IPS-15b (cell line): Measurements from ENCODE around the gene BBIP1.
"Not testable (repeated sequence)": the region's sequence is repeated elsewhere in the genome, so short reads cannot be mapped to it uniquely, and the experiment has no call there.

Source experiments
- H3K27me3 ChIP-seq: one replicate; pipeline ENCODE4 v1.6.1; 2013; ENCODE audit warnings: low read length; ENCODE audit not compliant: control insufficient read depth, insufficient read depth
- H3K36me3 ChIP-seq: one replicate; pipeline ENCODE4 v1.6.1; 2013; ENCODE audit warnings: low read length; ENCODE audit not compliant: control insufficient read depth, insufficient read depth
- H3K4me1 ChIP-seq: one replicate; pipeline ENCODE4 v1.6.1; 2013; ENCODE audit warnings: mild to moderate bottlenecking, low read length; ENCODE audit not compliant: control insufficient read depth, insufficient read depth
- H3K4me3 ChIP-seq: one replicate; pipeline ENCODE4 v1.5.1; 2013; ENCODE audit warnings: low read depth, low read length
- H3K9ac ChIP-seq: one replicate; pipeline ENCODE4 v1.6.1; 2013; ENCODE audit warnings: low read depth, mild to moderate bottlenecking, low read length
- H3K9me3 ChIP-seq: one replicate; pipeline ENCODE4 v1.6.1; 2013; ENCODE audit warnings: mild to moderate bottlenecking, low read length; ENCODE audit not compliant: control insufficient read depth, insufficient read depth

The BBIP1 gene

DNA sequence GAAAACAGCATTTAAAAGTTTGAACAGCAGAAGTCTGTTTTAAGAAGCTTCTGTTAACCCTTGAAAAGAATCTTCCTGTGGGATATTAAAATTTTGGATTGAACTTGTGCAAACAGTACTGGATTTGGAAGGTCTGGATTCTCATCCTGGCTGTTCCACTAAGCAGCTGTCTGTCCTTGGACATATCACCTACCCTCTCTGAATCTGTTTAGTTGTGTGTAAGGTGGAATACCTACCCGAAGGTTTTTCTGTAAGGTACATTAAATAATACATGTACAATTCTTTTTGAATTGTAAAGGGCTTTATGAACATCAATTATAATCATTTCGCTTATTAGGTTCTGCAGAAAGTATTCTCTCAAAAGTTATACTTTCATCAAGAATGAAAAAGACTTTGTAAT lies 45.0 kb downstream of the BBIP1 start:
- H3K27me3 ChIP-seq: no peaks in the 10 kb centered on the region
- H3K4me3 ChIP-seq: no peak overlapping the region
- H3K4me1 ChIP-seq: peaks cover 8% of the 10 kb centered on the region
- no peaks in the 10 kb centered on the region for H3K36me3 ChIP-seq
- no peak overlapping the region for H3K9ac ChIP-seq
- H3K9me3 ChIP-seq: no peaks in the 10 kb centered on the region

GRCh38 chr10:110872984-110873923 lies 45.7 kb downstream of the BBIP1 start:
- peaks cover 8% of the 10 kb centered on the region for H3K4me1 ChIP-seq
- H3K9ac ChIP-seq: peak overlapping the region; percentile 56
- H3K9me3 ChIP-seq: no peaks in the 10 kb centered on the region
- H3K27me3 ChIP-seq: no peaks in the 10 kb centered on the region
- no peaks in the 10 kb centered on the region for H3K36me3 ChIP-seq
- H3K4me3 ChIP-seq: peak overlapping the region; percentile 73

DNA sequence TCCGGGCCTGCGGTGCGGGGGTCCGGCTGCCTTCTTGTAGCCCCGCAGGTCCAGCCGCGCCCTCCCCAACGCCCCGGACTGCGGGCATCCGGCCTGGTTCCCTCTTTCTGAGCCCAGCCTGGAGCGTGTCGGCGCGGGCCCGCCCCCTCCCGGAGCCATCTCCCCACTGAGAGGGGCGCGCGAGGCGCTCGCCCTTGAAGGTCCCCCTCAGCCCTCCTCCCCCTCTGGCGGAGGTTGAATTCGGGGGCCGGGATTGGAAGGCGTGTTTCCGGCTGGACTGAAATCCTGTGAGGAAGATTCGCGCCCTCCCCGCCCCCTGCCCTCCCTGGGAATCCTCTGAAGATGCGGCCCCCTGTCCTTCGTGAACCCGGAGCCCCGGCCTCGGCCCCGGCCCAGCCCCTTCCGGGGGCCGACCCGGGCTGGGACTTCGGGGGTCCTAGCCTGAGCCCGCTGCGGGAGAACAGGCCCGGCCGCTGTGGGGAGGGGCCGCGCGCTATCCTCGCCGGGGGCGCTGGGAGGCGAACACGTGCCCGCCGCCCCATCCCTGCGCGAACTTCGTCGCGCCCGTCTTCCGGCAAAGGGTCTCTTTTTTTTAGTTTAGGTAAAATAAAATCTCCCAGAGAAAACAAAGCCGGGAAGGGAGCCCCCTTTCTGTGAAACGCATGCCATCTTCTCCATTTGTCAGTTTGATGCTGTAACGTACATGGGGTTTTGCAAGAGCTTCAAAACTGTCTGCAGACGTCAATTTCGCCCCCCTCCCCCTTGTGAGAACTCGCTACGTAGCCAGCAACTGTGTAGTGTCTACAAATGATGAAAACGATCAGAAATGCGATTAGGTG lies 46.6 kb downstream of the BBIP1 start:
- peaks cover 10% of the 10 kb centered on the region for H3K4me1 ChIP-seq
- H3K9ac ChIP-seq: peak overlapping the region; percentile 56
- no peaks in the 10 kb centered on the region for H3K36me3 ChIP-seq
- H3K9me3 ChIP-seq: no peaks in the 10 kb centered on the region
- peak overlapping the region; percentile 73 for H3K4me3 ChIP-seq
- no peaks in the 10 kb centered on the region for H3K27me3 ChIP-seq

GRCh38 chr10:110871298-110872084 lies 47.5 kb downstream of the BBIP1 start, which contains the start of gene PDCD4:
PDCD4 (plus strand) TSS chr10:110871928; CDS start chr10:110876028, 4,100 bp downstream.
- Histone ChIP-seq H3K27me3 (no peaks in the 10 kb centered on the region), H3K4me3 (peak within 1 kb of the TSS; percentile 73), H3K9me3 (no peaks in the 10 kb centered on the region), H3K36me3 (no peaks in the 10 kb centered on the region), H3K9ac (peak within 1 kb of the TSS; percentile 68), H3K4me1 (peaks cover 10% of the 10 kb centered on the region)

DNA sequence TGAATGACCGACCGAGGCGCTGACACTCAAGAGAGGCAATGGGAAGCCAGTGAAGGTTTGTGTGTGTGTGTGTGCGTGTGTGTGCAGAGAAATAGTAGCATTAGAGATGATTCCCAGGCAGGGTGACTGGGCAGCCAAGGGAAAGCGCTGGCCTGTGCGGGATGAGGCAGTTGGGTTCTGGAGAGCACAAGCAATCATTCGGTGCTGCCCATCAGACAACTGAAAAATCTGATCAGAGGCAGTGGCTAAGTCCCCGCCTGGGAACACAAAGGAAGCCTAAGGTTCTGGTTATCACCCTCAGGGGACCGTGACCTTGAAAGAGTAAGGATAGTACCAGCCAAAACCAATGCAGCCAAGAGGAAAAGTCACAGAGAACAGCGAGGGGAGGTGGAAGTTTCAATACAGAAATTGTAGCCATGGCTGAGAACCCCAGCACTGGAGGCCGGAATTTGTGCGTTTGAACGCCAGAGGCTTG lies 48.1 kb downstream of the BBIP1 start:
- Histone ChIP-seq H3K27me3 (no peaks in the 10 kb centered on the region), H3K4me1 (peaks cover 10% of the 10 kb centered on the region), H3K9me3 (no peaks in the 10 kb centered on the region), H3K9ac (peak overlapping the region; percentile 68), H3K36me3 (no peaks in the 10 kb centered on the region), H3K4me3 (peak overlapping the region; percentile 73)

GRCh38 chr10:110868981-110869380 lies 50.0 kb downstream of the BBIP1 start:
- H3K4me3 ChIP-seq: no peak overlapping the region
- H3K9me3 ChIP-seq: no peaks in the 10 kb centered on the region
- H3K27me3 ChIP-seq: no peaks in the 10 kb centered on the region
- peaks cover 10% of the 10 kb centered on the region for H3K4me1 ChIP-seq
- H3K36me3 ChIP-seq: no peaks in the 10 kb centered on the region
- H3K9ac ChIP-seq: no peak overlapping the region

- Histone ChIP-seq H3K27me3 (no peaks in the 10 kb centered on the region), H3K4me1 (peaks cover 10% of the 10 kb centered on the region), H3K4me3 (no peak overlapping the region), H3K36me3 (no peaks in the 10 kb centered on the region), H3K9ac (no peak overlapping the region), H3K9me3 (no peaks in the 10 kb centered on the region)
Measured at GRCh38 chr10:110867807-110868465, 51.0 kb downstream of the BBIP1 start.

DNA sequence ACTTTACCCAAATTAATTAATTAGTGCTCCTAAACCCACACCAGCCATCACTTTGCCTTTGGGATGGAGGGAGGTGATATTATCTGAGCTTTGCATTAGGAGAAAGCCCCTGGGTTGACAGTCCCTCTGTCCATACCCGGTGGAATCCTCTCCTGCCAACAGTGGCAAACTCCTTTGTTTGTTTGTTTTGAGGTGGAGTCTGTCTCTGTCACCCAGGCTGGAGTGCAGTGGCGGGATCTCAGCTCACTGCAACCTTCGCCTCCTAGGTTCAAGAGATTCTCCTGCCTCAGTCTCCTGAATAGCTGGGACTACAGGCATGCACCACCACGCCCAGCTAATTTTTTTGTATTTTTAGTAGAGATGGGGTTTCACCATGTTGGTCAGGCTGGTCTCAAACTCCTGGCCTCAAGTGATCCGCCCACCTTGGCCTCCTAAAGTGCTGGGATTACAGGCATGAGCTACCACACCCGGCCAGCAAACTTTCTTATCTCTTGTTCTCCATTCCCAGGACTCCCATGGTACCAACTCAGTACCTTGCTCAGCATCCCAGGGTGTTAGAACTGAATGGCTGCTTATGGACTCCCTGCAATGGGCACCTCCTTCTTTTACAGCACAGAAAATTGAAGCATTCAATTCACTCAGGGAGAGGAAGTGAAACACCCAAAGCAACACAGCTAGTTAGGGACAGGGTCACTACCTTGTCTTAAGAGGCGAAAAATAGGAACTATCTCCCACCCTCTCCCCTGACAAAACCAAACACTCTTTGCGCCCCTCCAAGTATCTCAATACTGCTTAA lies 51.8 kb downstream of the BBIP1 start:
- H3K9me3 ChIP-seq, H3K9ac ChIP-seq, H3K4me1 ChIP-seq, H3K27me3 ChIP-seq, H3K36me3 ChIP-seq, H3K4me3 ChIP-seq: not testable (repeated sequence)

DNA sequence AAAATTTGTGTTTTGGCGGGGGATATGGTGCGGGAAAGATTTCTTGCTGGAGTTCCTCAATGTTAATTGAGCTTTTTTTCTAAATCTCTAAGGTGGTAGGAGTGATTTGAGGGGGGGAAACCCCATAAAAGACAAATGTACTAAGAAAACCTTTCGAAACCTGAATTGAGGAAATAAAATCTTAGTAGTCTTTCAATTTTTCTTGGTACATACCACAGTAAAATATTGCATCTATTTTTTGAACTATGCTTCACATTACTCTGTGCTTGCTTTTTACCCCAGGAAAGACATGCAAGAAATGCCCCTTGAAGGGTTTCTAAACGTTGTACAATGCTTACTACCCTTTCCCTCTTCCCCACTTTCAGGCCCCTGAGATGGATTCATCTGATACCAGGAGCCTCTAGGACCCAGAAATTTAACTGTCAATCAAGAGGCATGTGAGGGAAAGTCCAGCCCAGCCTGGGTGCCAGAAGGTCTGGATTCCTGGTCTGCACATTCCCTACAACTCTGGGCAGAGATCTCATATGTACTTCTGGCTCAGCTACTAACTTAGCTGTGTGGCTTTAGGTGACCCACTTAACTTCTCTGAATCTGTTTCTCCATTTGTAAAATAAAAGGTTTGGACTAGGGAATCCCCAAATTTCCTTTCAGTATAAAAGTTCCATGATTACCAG lies 53.0 kb downstream of the BBIP1 start:
- Histone ChIP-seq H3K36me3 (no peaks in the 10 kb centered on the region), H3K4me3 (no peak overlapping the region), H3K4me1 (peaks cover 5% of the 10 kb centered on the region), H3K9ac (no peak overlapping the region), H3K9me3 (no peaks in the 10 kb centered on the region), H3K27me3 (no peaks in the 10 kb centered on the region)

DNA sequence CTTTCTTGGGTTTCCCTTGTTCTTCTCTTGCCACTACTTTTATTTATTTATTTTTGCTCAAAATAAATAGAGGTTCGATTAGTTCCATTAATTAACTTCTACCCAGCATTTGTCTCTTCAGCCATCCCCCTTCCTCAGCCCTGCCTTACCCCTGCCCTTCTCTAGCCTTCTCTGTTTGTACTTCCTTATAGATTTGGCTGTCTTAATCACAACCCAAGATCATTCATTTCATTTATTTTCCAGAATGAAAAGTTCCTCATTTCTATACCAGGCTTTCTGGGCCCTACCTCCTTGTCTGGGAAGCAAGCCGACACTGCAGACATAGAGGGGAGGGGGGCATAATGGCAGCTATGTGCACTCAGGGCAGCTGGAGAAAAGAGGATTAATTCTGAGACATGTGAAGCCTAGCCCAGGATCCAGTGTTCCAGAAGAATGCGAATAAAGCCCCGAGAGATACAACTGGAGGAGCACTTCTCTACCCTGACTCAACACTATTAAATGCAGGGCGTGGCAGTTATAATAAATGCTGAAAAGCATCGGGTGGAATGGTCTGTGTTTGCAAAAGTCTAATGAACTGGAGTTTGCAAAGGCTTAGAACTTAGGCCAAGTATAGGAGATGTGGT lies 53.7 kb downstream of the BBIP1 start:
- no peaks in the 10 kb centered on the region for H3K36me3 ChIP-seq

More for the DNA sequence above, 53.7 kb downstream of the BBIP1 start:
- Histone ChIP-seq H3K9me3 (no peaks in the 10 kb centered on the region), H3K4me3 (no peak overlapping the region), H3K9ac (no peak overlapping the region), H3K4me1 (peaks cover 2% of the 10 kb centered on the region), H3K27me3 (no peaks in the 10 kb centered on the region)
